CD4-positive, alpha-beta T cell treated with Interferon alpha-2 for 1 hour (primary cell): ENCODE results near the gene STK11.

Source experiments
- DNase-seq, 2 donors: peaks; one replicate each; pipeline ENCODE4 v3.0.0-alpha.2; 2020 to 2022

Gene STK11

GRCh38 chr19:1205114-1206099 is at the start of gene STK11:
TSS of gene STK11 (plus strand) at chr19:1205778. CDS start at chr19:1206914, 1,136 bp downstream.
- DNase-seq: peak; percentile 98 to 99

DNA sequence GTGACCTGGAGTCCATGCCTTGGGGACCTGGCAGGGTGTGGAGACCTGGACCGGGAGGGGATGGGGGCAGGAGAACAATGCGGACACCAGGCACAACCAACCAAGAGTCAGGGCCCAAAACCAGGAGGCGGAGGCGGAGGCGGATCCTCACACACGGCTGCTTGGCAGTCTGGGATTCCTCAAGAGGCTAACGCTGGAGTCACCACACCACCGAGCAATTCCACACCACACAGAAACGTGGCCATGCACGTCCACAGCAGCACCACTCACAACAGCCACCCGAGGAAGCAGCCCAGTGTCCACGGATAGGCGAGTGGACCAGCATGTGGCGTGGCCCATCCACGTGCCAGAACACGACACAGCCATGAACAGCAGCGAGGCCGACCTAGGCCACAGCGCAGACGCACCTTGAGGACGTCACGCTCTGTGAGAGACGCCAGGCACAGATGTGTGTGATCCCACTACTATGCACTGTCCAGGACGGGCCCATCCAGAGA is 49.2 kb upstream of the STK11 start:
- DNase-seq: no peak

DNA sequence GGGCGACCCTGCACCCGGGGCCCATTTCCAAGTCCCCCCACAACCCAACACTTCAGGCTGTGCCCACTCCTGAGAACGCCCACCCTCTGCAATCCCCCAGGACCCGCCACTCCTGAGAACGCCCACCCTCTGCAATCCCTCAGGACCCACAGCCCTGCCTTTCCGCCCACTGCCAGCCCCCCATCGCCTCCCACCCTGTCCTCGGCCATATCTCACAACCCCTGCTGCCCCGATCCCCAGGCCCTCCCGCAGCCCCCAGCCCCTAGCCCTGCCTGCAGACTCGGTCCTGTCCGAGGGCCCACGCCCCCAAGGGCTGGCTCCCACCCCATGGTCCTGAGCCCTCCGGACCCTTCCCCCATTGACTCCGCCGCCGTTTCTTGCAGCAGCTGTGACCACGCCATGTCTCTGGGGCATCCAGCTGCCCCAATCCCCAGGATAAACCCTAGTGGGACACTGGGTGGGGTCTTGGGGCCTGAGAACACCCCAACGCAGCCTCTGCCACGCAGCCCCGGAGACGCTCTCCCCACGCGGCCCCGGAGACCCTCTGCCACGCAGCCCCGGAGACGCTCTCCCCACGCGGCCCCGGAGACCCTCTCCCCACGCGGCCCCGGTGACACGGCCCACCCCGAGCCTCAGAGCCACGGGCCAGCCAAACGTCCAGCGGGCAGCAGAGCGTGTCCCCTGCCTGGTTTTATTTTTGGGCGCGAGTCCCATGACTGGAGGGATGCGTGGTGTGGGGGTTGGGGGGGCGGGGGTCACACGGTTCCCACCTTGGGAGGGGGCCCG is 48.6 kb upstream of the STK11 start:
- DNase-seq: no peak

DNA sequence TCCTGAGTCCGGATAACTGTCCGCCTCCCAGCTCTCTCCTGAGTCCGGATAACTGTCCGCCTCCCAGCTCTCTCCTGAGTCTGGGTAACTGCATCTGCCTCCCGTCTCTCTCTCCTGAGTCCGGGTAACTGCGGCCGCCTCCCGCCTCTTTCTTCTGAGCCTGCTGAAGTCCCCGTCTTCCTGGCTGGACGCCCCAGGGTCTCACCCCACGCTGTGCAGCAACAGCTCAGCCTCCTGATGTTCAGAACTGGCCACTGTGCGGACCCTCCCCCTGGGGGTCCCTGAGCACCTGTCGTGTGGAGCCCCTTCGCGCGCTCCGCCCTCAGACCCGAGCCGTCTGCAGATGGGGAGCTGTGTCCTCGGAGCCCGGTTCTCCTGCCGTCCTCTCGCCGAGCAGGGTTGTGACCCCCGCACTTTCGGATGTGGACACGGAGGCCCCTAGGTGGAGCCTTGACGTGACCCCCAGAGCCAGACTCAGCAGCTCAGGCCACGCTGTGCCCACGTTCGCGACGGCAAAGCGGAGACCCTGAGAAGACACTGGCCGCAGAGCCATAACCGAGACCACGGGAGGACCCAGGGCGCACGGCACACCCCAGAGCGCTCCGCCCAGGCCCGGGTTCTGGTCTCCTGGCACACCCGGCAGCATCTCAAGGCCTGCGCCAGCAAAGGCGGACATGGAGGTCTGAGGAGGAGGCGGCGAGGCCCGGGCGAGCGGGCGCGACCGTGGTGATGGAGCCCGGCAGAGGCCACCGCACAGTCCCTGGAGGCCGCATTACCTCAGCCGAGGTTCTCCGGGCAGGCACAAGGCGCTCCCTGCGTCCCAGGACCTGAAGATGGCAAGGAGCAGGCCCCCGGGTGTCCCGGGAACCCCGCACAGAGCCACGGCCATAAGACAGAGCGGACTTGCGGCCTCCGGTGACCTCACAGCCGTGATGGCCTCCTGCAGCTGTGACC is 47.4 kb upstream of the STK11 start:
- DNase-seq: no peak

GRCh38 chr19:1158885-1159448 is 46.6 kb upstream of the STK11 start:
- DNase-seq: no peak

DNA sequence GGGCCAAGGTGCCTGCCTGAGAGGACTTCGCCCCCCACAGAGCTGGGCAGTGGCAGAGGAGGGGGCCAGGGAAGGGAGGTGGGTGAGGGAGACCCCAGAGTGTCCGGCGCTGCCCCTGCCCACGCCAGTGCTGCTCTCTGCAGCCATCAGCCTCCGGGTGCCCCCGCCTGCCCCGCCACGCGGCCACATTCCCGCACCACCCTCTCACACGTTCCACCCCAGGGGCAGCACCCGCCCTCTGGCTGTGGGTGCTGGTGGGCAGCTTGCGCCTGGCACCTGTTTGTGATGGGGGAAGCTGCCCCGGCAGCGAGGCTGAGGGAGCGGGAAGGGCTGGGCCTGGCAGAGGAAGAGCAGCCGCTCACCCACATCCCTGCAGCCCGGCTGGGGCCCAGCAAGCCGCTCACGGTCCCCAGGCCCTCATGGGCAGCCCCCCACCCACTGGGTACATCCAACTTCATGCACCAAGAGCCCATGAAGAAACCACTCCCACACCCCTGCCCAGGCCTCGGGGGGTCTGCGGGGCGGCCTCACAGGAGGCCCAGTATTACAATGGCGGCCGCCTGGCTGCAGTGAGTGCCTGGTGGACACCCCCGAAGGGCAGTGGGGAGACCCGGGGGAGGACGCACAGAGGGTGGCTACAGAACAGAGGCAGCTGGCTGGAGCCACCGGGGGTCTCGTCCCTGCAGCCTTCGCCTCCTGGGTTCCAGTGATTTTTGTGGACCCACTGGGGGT is 45.5 kb upstream of the STK11 start:
- DNase-seq: no peak

- no peak for DNase-seq
These were observed 43.9 kb upstream of the STK11 start for GRCh38 chr19:1161716-1162115.

DNA sequence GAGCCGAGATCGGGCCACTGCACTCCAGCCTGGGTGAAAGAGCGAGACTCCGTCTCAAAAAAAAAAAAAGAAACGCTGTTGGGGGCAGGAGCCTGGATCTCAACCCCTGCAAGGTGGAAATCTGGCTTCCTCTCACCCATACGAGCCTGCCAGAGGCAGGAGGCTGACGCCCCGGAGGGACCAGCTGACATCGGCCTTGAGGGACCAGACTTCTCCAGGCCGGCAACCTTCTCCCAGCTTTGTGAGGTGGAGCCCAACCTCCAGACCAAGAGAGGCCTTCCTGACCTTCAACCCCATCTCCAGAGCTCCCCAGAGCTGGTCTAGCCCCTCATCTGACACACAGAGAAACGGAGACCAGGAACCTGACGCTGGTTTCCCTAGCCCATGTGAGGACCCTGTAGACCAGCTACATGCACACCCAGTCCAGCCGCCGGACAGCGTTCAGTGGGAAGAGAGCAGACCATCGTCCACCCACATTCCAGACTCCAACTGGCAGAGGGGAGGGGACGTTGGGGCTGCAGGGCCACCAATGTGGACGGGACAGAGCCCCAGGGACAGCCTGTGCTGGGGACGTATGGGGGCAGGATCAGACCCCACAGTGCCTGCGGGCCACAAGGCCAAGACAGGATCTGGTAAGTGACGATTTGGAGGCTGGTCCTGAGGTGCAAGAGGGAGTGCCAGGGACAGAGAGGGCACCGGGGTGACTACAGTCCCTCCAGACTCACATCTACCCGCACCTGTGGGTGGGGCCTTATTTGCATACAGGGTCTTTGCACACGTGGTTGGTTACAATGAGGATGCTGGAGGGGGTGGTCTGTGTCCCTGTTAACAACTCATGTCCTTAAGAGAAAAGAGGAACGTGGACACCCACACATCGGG is 42.9 kb upstream of the STK11 start:
- DNase-seq: no peak

DNA sequence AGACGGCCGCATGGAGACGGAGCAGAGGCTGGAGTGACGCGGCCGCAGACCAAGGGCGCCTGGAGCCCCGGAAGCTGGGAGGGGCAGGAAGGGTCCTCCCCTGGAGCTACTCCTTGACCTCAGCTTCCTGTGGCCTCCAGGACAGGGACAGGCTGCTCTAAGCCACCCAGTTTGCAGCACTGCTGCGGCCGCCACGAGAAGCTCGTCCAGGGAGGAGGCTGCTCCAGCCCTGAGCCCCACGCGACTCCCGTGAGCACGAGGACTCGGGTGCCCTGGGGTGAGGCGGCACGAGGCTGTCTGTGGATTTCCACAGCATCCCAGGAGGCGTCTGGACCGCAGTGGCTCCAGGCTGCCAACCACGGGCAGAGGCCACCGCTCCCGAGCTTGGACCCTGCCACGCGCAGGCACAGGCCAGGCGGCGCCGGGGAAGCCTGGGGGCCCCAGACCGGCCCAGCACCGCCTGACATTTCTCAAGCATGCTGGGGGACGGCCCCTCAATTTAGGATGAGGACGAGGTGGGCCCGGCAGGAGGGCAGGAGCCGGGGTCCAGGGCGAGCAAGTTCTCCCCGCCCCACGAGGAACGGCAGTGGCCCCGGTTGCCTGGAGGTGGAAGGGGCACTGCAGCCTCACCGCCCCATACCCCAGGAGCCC is 42.2 kb upstream of the STK11 start:
- DNase-seq: no peak

GRCh38 chr19:1163934-1164683 is 41.5 kb upstream of the STK11 start:
- DNase-seq: no peak

DNA sequence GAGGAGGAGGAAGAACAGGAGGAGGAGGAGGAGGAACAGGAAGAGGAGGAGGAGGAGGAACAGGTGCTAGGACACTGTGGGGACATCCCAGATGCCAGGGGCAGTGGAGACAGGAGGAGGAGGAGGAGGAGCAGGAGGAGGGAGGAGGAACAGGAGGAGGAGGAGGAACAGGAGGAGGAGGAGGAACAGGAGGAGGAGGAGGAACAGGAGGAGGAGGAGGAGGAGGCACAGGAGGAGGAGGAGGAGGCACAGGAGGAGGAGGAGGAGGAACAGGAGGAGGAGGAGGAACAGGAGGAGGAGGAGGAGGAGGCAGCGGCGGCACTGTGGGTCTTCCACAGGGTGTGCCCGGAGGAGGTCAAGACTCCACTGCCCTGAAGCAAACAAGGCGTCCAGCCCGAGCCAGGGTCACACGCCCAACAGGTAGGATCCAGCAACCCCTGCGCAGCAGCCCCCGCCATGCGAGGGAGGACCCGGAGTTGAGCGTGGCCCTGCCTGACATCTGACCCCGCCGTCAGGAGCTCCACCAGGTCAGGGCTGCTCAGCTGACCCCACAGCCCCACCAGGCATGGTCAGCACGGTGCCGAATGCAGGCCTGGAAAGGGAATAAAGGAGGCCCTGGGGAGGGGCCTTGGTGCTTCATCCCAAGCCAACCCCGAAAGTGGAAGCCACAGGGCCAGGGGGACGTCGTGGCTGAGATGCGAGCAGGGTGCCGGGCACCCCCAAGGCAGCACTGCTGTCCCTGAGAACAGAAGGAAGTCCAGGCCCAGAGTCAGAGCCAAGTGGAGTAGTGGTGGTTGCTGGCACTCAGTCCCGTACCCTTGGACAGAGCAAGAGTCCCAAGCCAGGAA is 40.7 kb upstream of the STK11 start:
- DNase-seq: no peak

DNA sequence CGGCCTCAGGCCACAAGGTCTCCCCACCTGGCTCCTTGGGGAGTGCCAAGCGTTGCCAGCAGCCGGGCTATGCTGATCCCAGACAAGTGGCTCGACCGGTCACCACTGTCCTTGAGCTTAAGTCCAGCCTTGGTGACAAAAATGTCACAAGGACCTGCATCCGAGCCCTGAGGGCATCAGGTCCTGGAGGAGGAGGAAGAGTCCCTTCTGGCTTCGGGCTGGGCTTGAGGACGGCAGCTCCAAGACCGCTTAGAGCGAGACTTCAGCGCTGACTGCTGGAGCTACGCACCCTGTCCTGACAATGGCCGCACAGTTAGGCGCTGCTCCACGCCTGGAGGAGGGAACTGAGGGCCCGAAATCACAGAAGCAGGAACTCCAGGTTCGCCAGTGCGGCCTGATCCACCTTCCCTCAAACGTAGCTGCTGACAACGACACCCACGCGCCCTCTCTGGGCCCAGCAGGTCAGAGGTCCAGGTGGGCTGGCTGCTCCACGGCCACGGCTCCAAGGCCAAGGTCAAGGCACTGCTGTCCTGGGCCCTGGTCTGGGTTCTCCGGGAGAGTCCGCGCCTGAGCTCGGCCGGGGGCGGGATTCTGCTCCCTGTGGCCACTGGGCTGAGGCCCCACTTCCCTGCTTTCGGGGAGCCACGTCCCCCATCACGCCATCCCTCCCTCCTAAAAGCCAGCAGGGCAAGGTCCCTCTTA is 38.6 kb upstream of the STK11 start:
- no peak for DNase-seq

- DNase-seq: no peak
These were observed 37.6 kb upstream of the STK11 start for GRCh38 chr19:1167687-1168571.

GRCh38 chr19:1168572-1169410 is 36.8 kb upstream of the STK11 start:
- DNase-seq: no peak

GRCh38 chr19:1169411-1169791 is 36.2 kb upstream of the STK11 start:
- no peak for DNase-seq
